K562 (cell line): ENCODE data around the gene ANXA2. TPM values are rescaled to one million over a fixed set of nuclear protein-coding genes. Genes with fewer than 3 reads are reported as not detected.

ENCODE experiments used
- ATAC-seq: fragments of 200-7000 bp; cut with Tn5 transposase; 3 replicates; pipeline ENCODE4 v1.9.1; 2020; ENCODE audit warnings: moderate library complexity
- BruUV-seq: library from RNA; stranded (reverse); fragments of 400-500 nt; replicated peaks from 2 replicates; lab custom pipeline; 2021; lab: Mats Ljungman, UMichigan
- CTCF ChIA-PET: fragments of 300-600 bp; formaldehyde crosslinking; extraction: SDS; loops from one replicate; lab custom pipeline; 2021; ENCODE audit warnings: low intra/inter-chr PET ratio; lab: Yijun Ruan, JAX
- POLR2A ChIA-PET: fragments of 300-600, 350-650 bp; sonication (Branson Sonifier 250); formaldehyde crosslinking; extraction: SDS; loops from one replicate; lab custom pipeline; 2021; ENCODE audit warnings: antibody characterized with exemption, inconsistent platforms; lab: Yijun Ruan, JAX
- DNase-seq, 4 experiments: peaks; one replicate each; pipeline versions ENCODE4 v3.0.0 to v3.0.0-alpha.2; 2011 to 2018; ENCODE audit warnings: low spot score in 3 of 4, mixed read lengths in 3 of 4; ENCODE audit errors: extremely low read depth in 1 of 4
- FAIRE-seq: peaks from 2 replicates; lab custom pipeline; 2011; peaks lifted over from hg19 to GRCh38; lab: Jason Lieb, UNC
- H2AFZ ChIP-seq: 2 replicates; pipeline ENCODE4 v1.6.0; 2011; ENCODE audit warnings: low read depth, low read length, control low read depth, inconsistent platforms
- H3K27ac ChIP-seq: fragments of 200-600 bp; 3 replicates; pipeline ENCODE4 v1.8.0; 2011; ENCODE audit warnings: low read depth, mild to moderate bottlenecking, control low read depth, inconsistent platforms, low read length, moderate library complexity, mixed read lengths; ENCODE audit errors: extremely low read depth
- H3K27me3 ChIP-seq, 2 experiments: fragments of 300-600 bp in 1 of 2; 2 replicates in 1 of 2; 3 replicates in 1 of 2; pipeline versions ENCODE4 v1.6.0 to v1.8.0; 2011; ENCODE audit warnings: inconsistent platforms in 2 of 2, low read length in 2 of 2, mild to moderate bottlenecking in 1 of 2, mixed read lengths in 1 of 2, moderate library complexity in 1 of 2; ENCODE audit not compliant: control insufficient read depth in 2 of 2, insufficient read depth in 2 of 2
- H3K36me3 ChIP-seq: fragments of 300-600 bp; 3 replicates; pipeline ENCODE4 v1.8.0; 2011; ENCODE audit warnings: mild to moderate bottlenecking, low read length, inconsistent platforms; ENCODE audit not compliant: control insufficient read depth, insufficient read depth
- H3K4me1 ChIP-seq, 2 experiments: fragments of 200-600 bp in 1 of 2; replicated peaks in 1 of 2; 2 replicates in 1 of 2; 3 replicates in 1 of 2; pipeline versions ENCODE4 v1.5.1 to v1.8.0; 2011; ENCODE audit warnings: inconsistent platforms in 2 of 2, low read length in 2 of 2, mild to moderate bottlenecking in 1 of 2, mixed read lengths in 1 of 2, moderate library complexity in 1 of 2; ENCODE audit not compliant: control insufficient read depth in 2 of 2, insufficient read depth in 2 of 2
- H3K4me2 ChIP-seq: 2 replicates; pipeline ENCODE4 v1.6.1; 2011; ENCODE audit warnings: low read length, control low read depth, inconsistent platforms, mixed read lengths; ENCODE audit not compliant: insufficient read depth
- H3K4me3 ChIP-seq: fragments of 200-600 bp; sonication (generic), shearing (Covaris generic); 2 replicates; pipeline ENCODE4 v1.5.1; 2016; ENCODE audit warnings: control low read depth, inconsistent platforms
- H3K79me2 ChIP-seq: fragments of 200-600 bp; 3 replicates; pipeline ENCODE4 v1.8.0; 2011; ENCODE audit warnings: low read length, inconsistent platforms; ENCODE audit not compliant: control insufficient read depth, insufficient read depth
- H3K9ac ChIP-seq, 2 experiments: 2 replicates each; pipeline versions ENCODE4 v1.6.0 to v1.6.1; 2011; ENCODE audit warnings: low read depth in 2 of 2, low read length in 2 of 2, control low read depth in 1 of 2, inconsistent platforms in 1 of 2, mild to moderate bottlenecking in 1 of 2, mixed read lengths in 1 of 2; ENCODE audit not compliant: insufficient read depth in 1 of 2
- H3K9me1 ChIP-seq: one replicate; pipeline ENCODE4 v1.6.0; 2011; ENCODE audit warnings: inconsistent platforms, mild to moderate bottlenecking, low read length, moderate library complexity; ENCODE audit not compliant: control insufficient read depth, insufficient read depth
- H3K9me3 ChIP-seq: replicated peaks from 2 replicates; pipeline ENCODE4 v1.5.1; 2011; ENCODE audit warnings: low read depth, low read length, inconsistent platforms; ENCODE audit not compliant: control insufficient read depth, insufficient read depth
- H4K20me1 ChIP-seq: replicated peaks from 2 replicates; pipeline ENCODE4 v1.6.1; 2011; ENCODE audit warnings: low read length, inconsistent platforms, mixed read lengths; ENCODE audit not compliant: control insufficient read depth, insufficient read depth
- MEF2A ChIP-seq: IDR thresholded peaks from 2 replicates; pipeline ENCODE4 v1.6.1; 2011; ENCODE audit warnings: low read depth, mild to moderate bottlenecking, low read length, moderate library complexity; ENCODE audit not compliant: control insufficient read depth
- ZNF23 ChIP-seq: fragments of 250-450 bp; sonication (Bioruptor Pico); IDR thresholded peaks from 2 replicates; pipeline ENCODE4 v1.4.0; 2020; ENCODE audit warnings: mild to moderate bottlenecking
- WGBS: fragments of 100-300 bp; shearing (Covaris generic); methylation state at CpG from one replicate; pipeline ENCODE4 v1.1.6; 2016; ENCODE audit warnings: low coverage, mixed read lengths; ENCODE audit not compliant: insufficient coverage; ENCODE audit errors: missing lambda C conversion rate; 5-methylcytosine and 5-hydroxymethylcytosine counted together
- in situ Hi-C: fragments of 300-500 bp; cut with MboI; formaldehyde crosslinking; loops from 4 replicates; pipeline ENCODE4 v1.15.0; 2018; ENCODE audit warnings: inconsistent platforms, mixed read lengths
- intact Hi-C: fragments of 100-400 bp; cut with micrococcal nuclease; formaldehyde crosslinking; loops from 2 replicates; pipeline ENCODE4 v1.14.2; 2022
- polyA plus RNA-seq, 8 experiments: library from polyadenylated mRNA; depleted of rRNA in 4 of 8; stranded (reverse) in 5 of 8; unstranded in 3 of 8; fragments of >200 nt; fragmentation: Nextera tagmentation in 2 of 8; fragmentation: Illumina TruSeq in 1 of 8; extraction: Ambion mirVana in 2 of 8; extraction: Trizol in 1 of 8; gene quantifications; 2 replicates each; pipeline versions ENCODE4 v1.2.1 to v1.2.3, GENCODE V29; 2011 to 2014; ENCODE audit warnings: inconsistent platforms in 1 of 8, missing spikeins in 1 of 8
- total RNA-seq, 7 experiments: library from RNA; depleted of rRNA in 6 of 7; stranded (reverse); fragments of >200 nt in 6 of 7; fragmentation: Illumina TruSeq in 2 of 7; extraction: Trizol in 2 of 7; gene quantifications; 2 replicates each; pipeline versions ENCODE4 v1.2.1 to v1.2.3, GENCODE V29; 2011 to 2021; ENCODE audit warnings: low replicate concordance in 1 of 7
- TF ChIP-seq, protein P1 (sequence below): sonication (generic); formaldehyde crosslinking; IDR thresholded peaks from 2 replicates; pipeline ENCODE4 v1.8.0; 2022; ENCODE audit warnings: mild to moderate bottlenecking, missing genetic modification reagents

Gene ANXA2
- total and polyA plus RNA-seq, 9 of the 15 experiments (the other 6 are each of a cell fraction or from before 2014, with no cell fraction given): 301 to 1,102 (median 452) TPM

DNA sequence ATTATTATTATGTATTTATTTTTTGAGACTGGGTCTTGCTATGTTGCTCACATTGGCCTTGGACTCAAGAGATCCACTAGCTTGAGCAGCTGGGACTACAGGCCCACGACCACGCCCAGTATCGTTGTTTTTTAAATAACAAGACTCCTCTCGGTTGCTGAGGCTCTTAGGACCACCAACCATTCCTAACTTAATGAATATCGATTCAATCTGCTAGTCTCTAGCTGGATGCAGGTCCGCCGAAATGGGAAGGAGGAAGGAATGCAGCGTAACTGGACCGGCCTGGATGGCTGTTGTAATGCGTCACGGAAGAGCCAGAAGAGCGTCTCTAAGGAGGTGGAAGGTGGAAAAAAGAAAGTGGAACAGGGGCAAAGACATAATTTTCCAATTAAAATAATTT lies 1.7 kb downstream of the ANXA2 start:
- 93% methylated on average over 12 of the region's 12 CpGs for WGBS

More for the DNA sequence above, 1.7 kb downstream of the ANXA2 start:
- ATAC-seq (no peak), DNase-seq (no peak)
- Histone ChIP-seq H3K27me3 (no peaks in the 10 kb centered on the region), H3K9me3 (no peaks in the 10 kb centered on the region), H3K9ac (no peak overlapping the region; a peak in 1 of 4 replicates), H3K36me3 (peaks cover 50% of the 10 kb centered on the region; the same call in 2 of the 3 replicates), H3K27ac (no peak overlapping the region), H4K20me1 (peaks cover 46% of the 10 kb centered on the region), H3K4me3 (no peak overlapping the region; the same call in 1 of the 2 replicates), H3K79me2 (peaks cover 67% of the 10 kb centered on the region), H3K9me1 (peaks cover 6% of the 10 kb centered on the region), H3K4me1 (peaks cover 36 to 50% of the 10 kb centered on the region in 2 experiments), H2AFZ (no peak overlapping the region), H3K4me2 (peak overlapping the region; percentile 98; the same call in 1 of the 2 replicates)
- in situ Hi-C loops: no loop called here
- intact Hi-C loops: loop anchor here (2.0 kb wide), 1 partner anchor 83 kb away; the partner anchor contains the start of gene ICE2
- POLR2A ChIA-PET: interaction anchor here (1.0 to 5.6 kb wide), 7 partner anchors 10 to 82 kb away, joined by 3 to 38 read pairs (median 5); partner anchors contain the start of gene ICE2
- TSS peak; percentile 35 for BruUV-seq
- TF ChIP-seq ZNF23 (CRISPR knock-in tag): no peak
- TF ChIP-seq, protein P1, sequence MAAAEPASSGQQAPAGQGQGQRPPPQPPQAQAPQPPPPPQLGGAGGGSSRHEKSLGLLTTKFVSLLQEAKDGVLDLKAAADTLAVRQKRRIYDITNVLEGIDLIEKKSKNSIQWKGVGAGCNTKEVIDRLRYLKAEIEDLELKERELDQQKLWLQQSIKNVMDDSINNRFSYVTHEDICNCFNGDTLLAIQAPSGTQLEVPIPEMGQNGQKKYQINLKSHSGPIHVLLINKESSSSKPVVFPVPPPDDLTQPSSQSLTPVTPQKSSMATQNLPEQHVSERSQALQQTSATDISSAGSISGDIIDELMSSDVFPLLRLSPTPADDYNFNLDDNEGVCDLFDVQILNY: peak; percentile 9; the same call in 1 of the 2 replicates
- TF ChIP-seq MEF2A: no peak
- TF ChIP-seq, all 486 proteins: peak for 1
- CTCF ChIA-PET: no interaction called here
- FAIRE-seq: no peak
